ENCODE measurements around the gene ZNF273.
"Not testable (repeated sequence)": the region's sequence is repeated elsewhere in the genome, so short reads cannot be mapped to it uniquely, and the experiment has no call there.

The ZNF273 gene

DNA sequence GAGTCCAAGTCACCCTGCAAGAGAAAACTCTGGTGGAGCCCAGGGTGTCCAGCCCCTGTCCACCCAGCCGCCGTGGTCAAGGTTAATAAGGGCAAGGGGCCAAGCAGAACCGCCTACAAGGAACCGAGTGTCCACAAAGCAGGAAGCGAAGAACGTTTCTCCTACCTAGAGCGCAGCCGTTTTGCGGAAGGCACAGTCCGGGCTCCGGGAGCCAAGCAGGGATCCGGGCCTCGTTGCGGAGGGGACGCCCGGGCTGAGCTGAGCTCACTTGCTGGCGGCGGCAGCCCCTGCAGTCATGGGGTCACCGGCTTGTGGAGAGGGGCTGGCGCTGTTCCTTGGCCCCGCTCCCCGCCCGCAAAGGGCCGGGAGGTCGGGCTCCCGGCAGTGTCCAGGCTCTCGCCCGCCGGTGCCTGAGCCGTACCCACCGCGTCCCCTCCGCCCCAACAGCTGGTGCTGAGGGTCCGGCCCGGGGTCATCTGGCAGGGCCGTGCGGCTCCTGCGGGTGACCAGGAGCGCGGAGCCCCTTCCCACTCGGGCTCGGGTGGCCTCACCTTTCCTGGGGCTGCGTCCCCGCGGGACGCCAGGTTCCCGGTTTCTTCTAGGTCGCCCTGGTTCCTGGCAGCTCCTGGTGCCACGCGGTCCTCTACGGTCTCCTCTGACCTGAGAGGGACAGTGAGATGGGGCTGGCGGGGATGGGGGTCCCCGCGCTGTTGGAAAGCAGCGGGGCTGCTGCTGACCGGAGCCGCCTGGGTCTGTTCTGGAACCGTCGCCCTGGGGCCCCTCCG, 14.0 kb upstream of the ZNF273 start:
- DNase-seq (ENCODE audit: low read depth in 1 of 2, low spot score in 1 of 2) = no peak

DNA sequence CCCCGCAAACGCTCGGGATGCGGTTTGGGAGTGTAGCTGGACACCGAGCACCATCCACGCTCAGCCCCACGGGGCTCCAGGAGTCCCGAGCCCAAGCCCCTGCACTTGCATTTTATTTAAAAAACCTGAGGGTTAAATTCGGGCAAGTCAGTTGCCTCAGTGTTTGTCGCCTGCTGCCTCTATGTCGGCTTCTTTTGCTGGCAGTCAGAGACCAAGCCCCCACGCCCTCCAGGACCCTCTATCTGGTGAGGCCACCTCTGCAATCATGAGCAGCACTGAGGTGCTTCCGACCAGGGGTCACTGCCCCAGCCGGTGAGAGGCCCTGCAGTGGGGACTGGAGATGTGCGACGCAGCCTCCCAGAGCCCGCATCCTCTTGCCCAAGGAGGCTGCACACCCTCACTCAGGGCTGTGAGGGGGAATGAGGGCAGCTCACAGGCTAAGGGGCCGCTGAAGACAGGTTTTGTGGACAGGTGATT, 13.3 kb upstream of the ZNF273 start:
- DNase-seq (ENCODE audit: low read depth in 1 of 2, low spot score in 1 of 2) = no peak

DNA sequence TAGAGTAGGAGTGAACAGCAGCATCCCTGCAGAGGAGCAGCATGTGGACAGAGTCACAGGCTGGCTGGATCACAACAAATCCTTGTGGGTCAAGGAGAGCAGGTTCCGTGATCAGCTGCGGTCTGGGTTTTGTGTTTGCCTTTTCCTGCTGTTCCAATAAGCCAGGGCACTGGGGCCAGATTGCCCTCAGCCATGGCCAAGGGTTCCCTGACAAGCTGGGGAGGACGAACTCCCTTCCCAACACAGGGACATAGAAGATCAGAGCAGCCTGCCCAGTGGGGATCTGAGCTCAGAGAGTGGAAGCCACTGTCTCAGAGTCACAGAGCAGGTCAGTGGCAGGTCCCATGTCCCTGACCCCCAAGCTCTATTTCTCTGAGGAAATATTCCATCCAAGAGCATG, 12.8 kb upstream of the ZNF273 start:
- DNase-seq (ENCODE audit: low read depth in 1 of 2, low spot score in 1 of 2) = not testable (repeated sequence)

DNA sequence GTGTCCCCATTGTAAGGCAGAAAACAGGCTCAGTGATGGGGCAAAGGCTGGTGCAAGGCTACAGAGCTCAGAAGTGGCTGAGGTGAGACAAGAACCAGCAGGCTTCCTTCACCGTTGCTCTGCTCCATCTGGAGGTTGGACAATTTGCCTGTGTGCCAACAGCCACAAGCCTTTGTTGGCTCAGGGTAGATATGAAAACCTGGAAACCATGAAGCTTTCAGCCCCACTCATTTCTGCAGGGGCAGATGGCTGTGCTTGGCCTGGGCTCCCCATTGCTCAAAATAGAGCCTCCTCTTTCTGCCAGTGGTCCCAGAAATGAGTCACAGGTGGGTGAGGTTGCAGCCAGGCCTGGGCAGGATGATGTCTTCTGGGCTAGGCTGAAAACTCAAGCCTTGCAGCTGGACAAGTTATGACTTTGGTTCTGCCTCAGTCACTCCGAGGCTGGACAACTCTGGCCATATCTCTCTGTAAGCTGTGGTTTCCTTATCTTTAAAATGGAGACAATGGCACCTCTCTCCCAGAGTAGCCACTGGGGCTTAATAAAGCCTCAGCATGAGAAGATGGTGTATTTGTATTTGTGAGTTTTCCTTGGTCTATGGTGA, 12.2 kb upstream of the ZNF273 start:
- DNase-seq (ENCODE audit: low read depth in 1 of 2, low spot score in 1 of 2) = no peak

DNA sequence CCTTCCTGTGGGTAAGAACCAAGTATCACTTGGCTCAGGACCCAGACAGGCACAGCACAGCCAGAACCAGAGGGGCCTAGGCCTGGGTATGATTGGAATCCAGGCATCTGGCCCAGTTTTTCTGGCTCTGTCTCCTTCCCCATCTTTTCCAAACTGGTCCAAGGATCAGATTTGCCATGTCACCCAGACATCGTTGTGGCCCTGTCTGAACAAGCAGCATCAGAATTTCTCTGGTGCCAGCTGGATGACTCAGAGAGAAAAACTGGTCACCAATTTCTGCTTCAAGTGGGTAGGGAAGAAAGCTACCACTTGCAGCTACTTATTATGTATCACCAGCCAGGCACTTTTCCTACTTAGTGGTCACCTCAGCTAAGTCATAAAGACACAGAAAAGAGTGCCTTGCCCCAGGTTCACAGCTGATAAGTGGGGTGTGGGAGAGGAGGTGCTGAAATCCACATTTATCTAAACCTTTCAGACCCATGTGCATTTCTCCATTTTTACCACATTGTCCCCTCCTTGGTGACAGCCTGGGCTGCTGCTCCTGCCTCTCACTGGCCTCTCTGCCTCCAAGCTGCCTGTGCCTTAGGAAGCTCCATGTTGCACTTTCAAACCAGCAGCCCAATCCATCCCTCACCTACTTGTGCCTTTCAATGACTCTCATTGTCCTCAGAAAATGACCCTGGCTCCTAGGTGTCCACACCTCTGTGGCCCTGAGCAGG, 11.6 kb upstream of the ZNF273 start:
- not testable (repeated sequence) for DNase-seq (ENCODE audit: low read depth in 1 of 2, low spot score in 1 of 2)

DNA sequence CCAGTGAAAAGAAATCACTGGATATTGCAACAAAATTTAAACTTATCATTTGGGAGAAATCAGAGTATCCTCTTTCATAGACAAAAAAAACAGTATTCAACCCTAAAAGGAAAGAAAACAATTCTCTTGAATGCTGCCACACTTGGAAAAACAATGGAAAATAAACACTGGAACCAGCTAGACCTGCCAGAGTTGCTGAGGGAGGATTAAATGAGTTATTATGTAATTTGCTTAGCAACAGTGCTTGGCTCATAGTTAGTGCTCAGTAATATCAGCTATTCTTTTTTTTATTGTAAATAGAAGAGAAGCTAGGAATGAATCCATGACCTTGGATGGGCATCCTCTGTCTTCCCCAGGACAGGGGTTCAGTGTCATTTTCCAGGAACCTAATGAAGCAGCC, 11.0 kb upstream of the ZNF273 start:
- DNase-seq (ENCODE audit: low read depth in 1 of 2, low spot score in 1 of 2) = no peak

DNA sequence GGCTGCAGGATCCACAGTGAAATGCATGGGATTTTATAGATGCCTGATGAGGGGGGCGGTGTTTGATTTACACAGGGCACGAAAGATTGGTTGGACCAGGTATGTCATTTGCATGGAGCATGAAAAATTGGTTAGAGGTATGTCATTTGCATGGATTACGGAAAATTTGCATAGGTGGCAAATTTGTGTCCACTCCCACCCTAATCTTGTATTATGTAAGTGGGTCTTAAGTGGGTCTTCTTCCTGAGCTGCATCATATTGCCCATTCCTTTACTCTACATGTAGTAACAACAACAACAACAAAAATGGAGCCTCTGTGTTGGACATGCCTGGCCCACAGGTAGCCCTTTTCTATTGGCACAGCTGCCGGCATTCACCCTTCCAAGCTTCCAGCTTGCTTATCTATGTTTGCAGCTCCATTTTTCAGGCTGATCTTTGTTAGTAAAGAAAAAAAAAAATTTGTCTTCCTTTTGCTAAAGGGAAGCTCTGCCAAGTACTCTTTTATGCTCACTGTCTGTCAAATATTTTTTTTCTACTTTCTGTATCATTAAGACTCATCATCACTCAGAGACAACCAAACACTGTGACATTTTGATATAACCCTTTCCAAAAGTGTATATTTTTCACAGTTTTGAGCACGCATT, 10.3 kb upstream of the ZNF273 start:
- DNase-seq (ENCODE audit: low read depth in 1 of 2, low spot score in 1 of 2) = no peak

DNA sequence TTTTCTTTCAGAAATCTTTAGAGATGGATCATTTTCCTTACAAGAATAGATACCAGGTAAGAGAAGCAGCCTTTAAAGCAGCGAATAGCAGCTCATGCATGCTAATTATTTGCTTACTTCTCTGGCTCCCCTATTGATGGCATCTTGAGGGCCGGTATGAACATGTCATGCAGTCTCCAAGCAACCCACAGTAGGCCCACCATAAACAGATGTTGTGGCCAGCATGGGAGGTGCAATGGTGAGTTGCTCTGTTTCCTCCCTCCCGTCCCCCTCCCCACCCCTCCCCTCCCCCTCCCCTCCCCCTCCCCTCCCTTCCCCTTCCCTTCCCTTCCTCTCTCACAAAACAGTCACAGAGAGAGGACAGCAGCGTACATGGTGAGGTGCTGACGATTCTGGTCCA, 9.7 kb upstream of the ZNF273 start:
- DNase-seq (ENCODE audit: low read depth in 1 of 2, low spot score in 1 of 2) = no peak

DNA sequence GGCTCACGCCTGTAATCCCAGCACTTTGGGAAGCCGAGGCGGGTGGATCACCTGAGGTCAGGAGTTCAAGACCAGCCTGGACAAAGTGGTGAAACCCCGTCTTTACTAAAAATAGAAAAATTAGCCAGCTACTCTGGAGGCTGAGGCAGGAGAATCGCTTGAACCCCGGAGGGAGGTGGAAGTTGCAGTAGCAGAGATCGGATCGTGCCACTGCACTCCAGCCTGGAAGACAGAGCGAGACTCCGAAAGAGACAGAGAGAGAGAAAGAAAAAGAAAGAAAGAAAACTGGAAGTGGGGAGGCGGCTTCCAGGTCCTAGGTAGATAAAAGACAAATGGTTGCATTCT, 640 bp upstream of the ZNF273 start:
- DNase-seq (ENCODE audit: low read depth in 1 of 2, low spot score in 1 of 2) = not testable (repeated sequence)

DNA sequence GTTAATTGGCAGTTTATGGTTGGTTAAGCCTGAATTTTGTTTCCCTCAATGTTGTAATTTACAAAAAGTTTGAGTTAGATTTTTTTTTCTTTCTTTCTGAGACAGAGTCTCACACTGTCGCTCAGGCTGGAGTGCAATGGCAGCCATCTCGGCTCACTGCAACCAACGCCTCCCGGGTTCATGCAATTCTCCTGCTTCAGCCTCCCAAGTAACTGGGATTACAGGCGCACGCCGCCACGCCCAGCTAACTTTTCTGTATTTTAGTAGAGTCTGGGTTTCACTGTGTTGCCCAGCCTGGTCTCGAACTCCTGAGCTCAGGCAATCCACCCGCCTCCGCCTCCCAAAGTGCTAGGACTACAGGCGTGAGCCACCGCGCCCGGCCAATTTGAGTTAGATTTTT, 935 bp downstream of the ZNF273 start:
- DNase-seq (ENCODE audit: low read depth in 1 of 2, low spot score in 1 of 2) = no peak

DNA sequence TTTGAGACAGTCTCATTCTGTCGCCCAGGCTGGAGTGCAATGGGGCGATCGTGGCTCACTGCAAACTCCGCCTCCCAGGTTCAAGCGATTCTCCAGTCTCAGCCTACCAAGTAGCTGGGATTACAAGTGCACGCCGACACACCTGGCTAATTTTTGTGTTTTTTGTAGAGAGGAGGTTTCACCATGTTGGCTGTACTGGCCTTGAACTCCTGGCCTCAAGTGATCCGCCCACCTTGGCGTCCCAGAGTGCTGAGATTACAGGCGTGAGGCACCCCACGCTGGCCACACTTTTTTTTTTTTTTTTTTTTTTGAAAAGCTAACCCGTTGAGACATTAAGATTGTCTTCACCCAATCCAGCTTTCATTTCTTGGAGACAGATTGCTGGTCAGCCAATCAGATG, 2.1 kb downstream of the ZNF273 start:
- DNase-seq (ENCODE audit: low read depth in 1 of 2, low spot score in 1 of 2) = no peak

DNA sequence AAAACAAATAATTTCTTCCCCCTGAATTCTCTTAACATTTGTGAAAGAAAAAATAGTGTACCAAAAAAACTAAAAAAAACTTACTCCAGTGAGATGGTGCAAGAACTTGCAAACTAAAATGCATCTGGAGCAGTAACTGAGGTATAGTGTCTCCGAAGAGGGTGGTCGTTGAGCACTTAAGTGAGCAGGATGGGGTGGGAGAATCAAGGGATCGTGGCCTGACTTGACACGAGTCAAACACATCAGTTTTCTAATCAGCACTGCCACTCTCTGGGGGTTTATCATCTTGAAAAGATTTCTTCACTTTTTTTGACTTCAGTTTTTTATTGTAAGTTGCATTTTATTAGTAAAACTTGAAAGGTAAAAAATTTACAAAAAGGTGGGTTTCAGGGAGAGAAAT, 2.5 kb downstream of the ZNF273 start:
- DNase-seq (ENCODE audit: low read depth in 1 of 2, low spot score in 1 of 2) = no peak

DNA sequence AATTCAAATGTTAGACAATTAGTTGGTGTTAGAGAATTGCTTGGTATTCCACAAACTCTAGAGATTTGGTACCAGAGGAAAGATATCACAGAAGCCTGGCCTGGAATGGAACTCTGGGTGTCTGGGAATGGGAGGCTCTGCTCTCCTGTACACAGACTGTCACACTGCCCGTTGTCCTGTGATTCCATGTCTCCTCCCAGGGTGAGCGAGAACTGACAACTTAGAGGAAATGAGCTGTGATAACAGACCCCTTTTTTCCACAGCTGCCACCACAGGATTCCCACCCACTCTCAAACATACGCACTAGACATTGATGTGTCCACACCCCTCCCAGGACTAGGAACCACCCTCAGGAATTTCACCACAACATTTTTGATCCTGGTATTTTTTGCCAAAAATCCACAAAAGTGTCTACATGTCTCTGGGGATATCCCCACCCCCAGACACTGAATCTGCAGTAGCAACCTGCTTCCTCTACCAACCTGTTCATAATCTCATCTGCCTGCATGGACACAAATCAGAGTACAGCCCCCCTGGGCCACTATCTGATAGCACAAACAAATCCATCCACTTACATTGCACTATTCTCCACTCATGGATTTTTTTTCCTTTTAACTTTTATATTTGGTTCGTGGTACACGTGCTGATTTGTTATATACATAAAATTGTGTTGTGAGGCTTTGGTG, 4.7 kb downstream of the ZNF273 start:
- DNase-seq (ENCODE audit: low read depth in 1 of 2, low spot score in 1 of 2) = no peak

DNA sequence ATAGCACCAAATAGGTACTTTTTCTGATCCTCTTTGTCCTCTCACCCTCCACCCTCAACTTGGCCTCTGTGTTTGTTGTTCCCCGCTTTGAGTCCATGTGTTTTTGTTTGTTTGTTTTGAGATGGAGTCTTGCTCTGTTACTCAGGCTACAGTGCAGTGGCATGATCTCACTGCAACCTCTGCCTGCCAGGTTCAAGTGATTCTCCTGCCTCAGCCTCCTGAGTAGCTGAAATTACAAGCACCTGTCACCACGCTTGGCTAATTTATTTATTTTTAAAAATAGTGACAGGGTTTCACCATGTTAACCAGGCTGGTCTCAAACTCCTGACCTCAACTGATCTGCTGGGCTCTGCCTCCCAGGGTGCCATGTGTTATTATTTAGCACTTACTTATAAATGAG, 5.3 kb downstream of the ZNF273 start:
- DNase-seq (ENCODE audit: low read depth in 1 of 2, low spot score in 1 of 2) = no peak

DNA sequence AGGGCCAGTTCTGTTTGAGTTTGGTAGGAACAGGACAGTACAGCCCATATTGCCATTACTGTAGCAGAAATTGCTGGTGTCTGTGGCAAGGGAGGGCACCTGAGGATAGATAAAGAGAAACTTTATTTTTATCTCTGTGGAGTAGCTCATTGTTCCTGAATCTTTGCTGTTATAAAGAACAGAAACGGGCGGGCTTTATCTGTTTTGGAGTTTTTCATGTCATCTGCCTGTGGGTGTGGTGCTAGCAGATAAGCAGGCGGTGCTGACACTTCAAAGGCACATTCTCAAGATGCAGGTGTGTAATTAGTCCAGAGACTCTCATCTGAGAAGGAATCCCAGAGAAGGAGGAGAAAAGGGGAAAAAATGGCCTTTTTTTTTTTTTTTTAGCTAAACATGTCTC, 11.5 kb downstream of the ZNF273 start:
- no peak for DNase-seq (ENCODE audit: low read depth in 1 of 2, low spot score in 1 of 2)

DNA sequence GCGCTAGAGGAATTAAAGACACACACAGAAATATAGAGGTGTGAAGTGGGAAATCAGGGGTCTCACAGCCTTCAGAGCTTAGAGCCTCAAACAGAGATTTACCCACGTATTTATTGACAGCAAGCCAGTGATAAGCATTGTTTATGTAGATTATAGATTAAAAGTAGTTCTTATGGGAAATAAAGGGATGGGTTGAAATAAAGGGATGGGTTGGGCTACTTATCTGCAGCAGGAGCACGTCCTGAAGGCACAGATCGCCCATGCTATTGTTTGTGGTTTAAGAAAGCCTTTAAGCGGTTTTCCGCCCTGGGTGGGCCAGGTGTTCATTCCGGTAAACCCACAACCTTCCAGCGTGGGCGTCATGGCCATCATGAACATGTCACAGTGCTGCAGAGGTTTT, 12.2 kb downstream of the ZNF273 start:
- DNase-seq (ENCODE audit: low read depth in 1 of 2, low spot score in 1 of 2) = not testable (repeated sequence)

DNA sequence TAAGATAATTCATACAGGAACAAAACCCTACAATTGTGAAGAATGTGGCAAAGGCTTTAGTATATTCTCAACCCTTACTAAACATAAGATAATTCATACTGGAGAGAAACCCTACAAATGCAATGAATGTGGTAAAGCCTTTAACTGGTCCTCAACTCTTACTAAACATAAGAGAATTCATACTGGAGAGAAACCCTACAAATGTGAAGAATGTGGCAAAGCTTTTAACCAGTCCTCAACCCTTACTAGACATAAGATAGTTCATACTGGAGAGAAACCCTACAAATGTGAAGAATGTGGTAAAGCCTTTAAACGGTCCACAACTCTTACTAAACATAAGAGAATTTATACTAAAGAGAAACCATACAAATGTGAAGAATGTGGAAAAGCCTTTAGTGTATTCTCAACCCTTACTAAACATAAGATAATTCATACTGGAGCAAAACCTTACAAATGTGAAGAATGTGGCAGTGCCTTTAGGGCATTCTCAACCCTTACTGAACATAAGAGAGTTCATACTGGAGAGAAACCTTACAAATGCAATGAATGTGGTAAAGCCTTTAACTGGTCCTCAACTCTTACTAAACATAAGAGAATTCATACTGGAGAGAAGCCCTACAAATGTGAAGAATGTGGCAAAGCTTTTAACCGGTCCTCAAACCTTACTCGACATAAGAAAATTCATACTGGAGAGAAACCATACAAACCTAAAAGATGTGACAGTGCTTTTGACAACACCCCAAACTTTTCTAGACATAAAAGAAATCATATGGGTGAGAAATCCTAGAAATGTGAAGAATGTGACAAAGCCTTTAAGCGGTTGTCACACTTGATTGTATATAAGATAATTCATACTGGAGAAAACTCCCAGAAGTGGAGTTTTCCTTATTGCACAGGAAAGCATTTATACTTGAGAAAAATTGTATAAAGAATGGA, 25.4 kb downstream of the ZNF273 start:
- not testable (repeated sequence) for DNase-seq (ENCODE audit: low read depth in 1 of 2, low spot score in 1 of 2)

DNA sequence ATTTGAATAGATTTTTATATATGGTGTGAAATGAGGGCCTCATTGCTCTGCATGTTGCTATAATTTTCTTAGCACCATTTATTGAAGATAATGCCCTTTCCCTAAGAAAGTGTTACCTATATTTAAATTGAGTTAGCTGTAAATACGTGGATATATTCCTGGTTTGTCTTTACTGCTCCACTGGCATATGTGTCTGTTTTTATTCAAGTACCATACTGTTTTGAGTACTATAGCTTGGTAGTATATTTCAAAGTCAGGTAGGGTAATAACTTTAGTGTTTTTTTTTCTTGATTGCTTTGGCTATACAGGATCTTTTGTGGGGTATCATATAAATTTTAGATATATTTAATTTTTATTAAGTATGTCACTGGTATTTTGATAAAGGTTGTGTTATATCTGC, 31.4 kb downstream of the ZNF273 start:
- no peak for DNase-seq (ENCODE audit: low read depth in 1 of 2, low spot score in 1 of 2)

DNA sequence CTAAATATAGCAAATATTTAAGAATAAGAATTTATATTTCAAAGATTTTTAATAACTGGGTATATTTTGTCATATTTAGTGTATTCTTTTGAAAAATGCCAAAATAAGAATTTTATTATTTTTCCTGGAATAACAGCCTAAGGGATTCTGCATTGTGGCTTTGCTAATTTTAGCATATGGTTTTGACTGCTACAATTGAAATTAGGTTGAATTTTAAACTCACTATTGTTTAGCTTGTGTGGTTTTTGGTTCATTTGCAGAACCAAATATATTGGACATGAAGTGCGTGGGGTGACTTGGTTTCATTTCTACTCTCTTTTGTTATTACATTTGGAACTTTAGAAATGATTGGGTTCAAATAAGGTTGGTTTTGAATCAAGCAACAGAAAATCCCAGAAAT, 35.5 kb downstream of the ZNF273 start:
- DNase-seq (ENCODE audit: low read depth in 1 of 2, low spot score in 1 of 2) = no peak

DNA sequence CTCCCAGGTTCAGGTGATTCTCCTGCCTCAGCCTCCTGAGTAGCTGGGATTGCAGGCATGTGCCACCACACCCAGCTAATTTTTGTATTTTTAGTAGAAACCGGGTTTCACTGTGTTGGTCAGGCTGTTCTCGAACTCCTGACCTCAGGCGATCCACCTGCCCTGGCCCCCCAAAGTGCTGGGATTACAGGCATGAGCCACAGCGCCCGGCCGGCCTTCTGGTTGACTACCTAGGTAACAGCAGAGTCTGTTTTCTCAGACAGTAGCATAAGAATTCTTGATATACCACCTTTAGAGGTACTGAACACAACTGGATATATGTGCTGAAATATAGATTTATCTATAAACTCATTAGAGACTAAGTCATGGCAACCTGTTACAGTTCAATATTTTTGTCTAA, 36.9 kb downstream of the ZNF273 start:
- not testable (repeated sequence) for DNase-seq (ENCODE audit: low read depth in 1 of 2, low spot score in 1 of 2)

Measured in activated CD4-positive, alpha-beta T cell treated with anti-CD3 and anti-CD28 coated beads, Interleukin-2, amount 50 U/mL, for 24 hours (primary cell).